DMS153 (cell line): ENCODE measurements around the gene MYO15B.

Experiments used
- DNase-seq: peaks from one replicate; lab custom pipeline; 2025; lab: John Stamatoyannopoulos, UW

Gene MYO15B

DNA sequence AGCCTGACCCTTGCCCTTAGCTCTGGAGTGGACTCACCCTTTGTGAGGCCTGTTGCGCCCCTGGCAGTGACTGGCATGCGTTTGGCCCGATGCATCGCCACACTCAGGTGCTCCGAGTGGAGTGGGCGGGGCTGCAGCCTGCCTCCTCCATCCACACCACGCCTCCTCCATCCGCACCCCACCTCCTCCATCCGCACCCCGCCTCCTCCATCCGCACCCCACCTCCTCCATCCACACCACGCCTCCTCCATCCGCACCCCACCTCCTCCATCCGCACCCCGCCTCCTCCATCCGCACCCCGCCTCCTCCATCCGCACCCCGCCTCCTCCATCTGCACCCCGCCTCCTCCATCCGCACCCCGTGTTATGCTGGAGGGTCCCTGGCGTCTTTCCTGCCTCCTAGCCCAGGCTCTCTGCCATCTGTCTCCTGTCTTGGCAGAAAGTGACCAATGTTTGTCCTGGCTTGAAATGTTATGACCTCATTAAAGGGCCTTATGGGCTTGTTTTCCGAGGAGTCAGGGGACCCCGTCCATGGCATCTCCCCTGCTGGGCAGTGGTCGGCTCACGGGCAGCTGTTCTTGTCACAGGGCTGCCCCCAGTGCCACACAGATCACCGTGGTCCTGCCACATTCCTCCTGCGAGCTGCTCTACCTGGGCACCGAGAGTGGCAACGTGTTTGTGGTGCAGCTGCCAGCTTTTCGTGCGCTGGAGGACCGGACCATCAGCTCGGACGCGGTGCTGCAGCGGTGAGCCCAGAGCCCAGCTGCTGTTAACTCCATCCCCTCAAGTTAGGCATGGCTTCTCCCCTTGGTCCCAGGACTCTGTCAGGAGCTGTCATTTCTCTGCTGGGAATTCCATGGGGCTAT is 28.7 kb upstream of the MYO15B start:
- no peak for DNase-seq

DNA sequence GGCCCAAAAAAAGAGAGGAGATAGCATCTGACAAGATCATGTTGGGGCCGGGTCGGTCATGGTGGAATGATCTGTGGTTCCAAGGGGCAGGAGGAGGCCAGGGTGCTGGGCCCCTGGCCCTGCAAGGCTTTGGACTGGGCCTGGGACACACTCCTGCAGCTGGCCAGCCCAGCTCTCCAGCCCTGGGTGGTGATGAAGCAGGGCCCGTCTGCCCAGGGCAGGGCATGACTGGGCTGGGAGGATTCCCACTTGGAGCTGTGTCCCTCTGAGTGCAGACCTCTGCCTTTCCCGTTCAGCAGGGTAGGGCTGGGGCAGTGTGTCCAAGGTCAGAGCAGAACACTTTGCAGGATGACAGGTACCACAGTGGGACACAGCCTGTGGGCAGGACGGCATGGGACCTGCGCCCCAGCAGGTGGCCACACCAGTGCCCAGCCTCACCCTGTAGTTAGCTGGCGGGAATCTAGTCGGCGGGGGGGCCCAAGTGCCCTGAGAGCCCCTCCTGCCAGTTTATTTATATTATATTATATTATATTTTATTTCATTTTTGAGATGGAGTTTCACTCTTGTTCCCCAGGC is 27.6 kb upstream of the MYO15B start:
- DNase-seq, result no peak

DNA sequence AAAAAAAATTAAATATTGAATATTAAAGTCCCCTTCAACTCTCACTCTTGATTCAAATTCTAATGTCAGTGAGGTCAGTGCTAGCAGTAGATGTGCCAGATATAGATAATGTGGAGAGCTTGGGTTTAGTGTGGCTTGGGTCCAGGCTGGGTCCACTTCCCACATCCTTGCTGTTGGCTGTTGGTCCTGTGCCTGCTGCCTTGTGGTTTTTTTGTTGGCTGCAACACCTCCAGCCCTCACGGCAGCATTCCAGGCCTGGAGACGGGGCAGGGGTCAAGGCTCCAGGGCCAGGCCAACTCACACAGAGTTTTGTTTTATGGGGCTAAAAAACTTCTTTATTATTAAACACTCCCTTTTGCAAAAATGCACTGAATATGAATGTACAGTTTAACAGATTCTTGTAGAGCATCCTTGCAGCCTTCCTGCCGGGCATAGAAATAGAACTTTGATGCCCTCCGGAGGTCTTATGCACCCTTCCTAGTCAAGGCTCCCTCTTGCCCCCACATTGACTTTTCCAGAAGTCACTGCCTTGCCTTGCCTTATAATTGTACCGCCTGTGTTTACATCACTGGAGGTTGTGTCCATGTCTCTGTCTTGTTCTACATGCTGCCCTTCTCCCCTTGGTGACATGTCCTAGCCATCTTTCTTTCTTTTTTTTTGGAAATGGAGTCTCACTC is 25.5 kb upstream of the MYO15B start:
- DNase-seq, result no peak

DNA sequence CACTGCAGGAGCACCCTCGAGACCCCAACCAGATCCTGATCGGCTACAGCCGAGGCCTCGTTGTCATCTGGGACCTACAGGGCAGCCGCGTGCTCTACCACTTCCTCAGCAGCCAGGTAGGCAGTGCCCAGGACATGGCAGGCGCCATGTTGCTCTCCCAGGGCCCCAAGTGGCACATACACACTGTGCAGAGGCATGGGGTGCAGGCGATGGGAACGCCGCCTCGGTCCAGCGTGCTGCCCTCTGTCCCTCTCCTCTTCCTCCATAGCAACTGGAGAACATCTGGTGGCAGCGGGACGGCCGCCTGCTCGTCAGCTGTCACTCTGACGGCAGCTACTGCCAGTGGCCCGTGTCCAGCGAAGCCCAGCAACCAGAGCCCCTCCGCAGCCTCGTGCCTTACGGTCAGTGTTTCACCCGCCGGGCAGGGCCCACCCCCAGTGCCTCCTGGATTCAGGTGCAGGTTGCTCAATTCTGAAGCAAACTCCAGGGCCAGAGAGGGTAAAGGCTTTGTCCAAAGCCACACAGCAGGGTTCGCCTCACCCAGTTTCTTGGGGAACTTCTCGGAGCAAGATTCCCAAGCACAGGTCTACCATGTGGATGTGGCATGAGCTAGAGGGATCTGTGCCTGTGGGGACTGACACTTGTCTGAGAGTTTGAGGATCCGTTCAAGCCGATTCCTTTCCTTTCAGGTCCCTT is 24.4 kb upstream of the MYO15B start:
- no peak for DNase-seq

DNA sequence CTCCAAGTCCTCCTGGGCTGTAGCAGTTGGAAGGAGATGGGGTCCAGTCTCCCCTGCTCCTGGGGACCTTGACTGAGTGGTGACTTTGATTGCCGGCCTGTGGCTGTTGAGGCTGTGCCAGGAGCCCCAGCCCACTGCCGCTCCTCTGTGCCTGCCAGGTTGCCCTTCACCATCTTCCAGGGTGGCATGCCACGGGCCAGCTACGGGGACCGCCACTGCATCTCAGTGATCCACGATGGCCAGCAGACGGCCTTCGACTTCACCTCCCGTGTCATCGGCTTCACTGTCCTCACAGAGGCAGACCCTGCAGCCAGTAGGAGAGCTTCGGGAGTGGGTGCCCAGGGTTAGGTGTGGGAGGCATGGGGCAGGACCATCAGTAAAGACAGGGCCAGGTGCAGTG is 23.4 kb upstream of the MYO15B start:
- no peak for DNase-seq

DNA sequence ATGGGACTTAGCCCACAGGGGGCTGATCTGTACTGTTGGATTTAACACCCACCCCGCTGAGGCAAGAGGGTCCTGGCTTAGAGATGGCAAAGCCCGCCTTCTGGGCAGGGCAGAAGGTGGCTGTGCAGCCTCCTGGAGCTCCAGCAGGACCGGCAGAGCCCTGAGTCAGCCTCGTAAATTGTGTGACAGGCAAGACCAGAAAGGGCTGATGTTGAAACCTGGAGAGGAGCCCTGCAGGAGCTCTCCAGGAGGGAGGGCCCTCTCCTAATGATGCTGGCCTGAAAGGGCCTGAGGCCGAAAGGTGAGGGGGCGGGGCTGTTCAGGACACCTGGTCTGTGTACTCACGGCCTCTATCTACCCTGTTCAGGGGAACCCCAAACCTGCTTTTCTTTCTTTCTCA is 22.5 kb upstream of the MYO15B start:
- DNase-seq, result no peak

DNA sequence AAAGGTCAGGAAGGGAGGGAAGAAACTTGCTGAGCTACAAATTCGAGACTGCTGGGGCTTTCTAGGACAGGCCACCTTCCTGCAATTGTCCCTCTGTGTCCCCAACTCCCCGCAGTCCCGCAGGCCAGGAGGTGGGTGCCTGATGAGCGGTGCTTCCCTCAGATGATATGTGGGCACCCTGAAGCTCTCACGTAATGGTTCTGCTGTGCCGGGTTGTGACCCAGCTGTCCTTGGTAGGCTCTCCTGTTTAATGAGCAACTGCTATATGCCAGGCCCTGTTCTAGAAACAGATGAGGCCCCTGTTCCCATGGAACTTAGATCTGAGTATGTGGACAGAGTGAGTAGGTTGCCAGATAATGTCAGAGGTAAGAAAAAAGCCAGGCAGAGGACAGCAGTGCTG is 22.0 kb upstream of the MYO15B start:
- DNase-seq, result no peak

DNA sequence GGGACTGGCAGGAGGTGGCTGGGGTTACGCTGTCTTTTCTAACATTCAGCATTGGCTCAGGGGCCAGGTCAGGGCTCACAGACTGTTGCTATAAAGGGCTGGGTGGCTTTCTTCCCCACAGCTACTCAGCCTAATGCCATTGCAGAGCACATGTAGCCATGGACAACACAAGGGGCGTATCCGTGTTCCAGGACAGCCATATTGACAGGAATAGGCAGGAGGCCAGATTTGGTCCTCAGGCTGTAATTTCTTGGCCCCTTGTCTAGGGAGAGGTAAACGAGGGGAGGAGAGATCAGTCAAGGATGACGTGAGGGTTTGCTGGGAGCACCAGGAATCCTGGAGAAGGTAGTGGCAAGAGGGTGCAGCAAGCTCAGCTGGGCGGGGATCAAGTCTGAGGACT is 21.2 kb upstream of the MYO15B start:
- no peak for DNase-seq

DNA sequence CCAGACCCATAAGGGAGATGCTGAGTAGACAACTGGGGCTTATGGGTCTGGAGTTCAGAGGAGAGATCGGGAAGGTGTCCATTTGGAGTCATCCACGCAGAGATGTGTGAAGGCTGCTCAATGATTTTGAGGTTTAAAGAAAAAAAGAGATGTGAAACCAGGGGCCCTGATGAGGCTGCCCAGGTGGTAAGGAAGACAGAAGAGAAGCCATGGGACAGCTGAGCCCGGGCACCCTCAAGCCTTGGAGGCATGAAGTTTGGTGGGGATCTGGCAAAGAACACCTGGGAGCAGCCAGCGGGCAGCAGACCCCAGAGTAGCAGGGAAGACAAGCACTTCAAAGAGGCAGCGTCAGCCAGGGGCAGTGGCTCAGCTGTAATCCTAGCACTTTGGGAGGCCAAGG is 20.8 kb upstream of the MYO15B start:
- DNase-seq, result no peak

DNA sequence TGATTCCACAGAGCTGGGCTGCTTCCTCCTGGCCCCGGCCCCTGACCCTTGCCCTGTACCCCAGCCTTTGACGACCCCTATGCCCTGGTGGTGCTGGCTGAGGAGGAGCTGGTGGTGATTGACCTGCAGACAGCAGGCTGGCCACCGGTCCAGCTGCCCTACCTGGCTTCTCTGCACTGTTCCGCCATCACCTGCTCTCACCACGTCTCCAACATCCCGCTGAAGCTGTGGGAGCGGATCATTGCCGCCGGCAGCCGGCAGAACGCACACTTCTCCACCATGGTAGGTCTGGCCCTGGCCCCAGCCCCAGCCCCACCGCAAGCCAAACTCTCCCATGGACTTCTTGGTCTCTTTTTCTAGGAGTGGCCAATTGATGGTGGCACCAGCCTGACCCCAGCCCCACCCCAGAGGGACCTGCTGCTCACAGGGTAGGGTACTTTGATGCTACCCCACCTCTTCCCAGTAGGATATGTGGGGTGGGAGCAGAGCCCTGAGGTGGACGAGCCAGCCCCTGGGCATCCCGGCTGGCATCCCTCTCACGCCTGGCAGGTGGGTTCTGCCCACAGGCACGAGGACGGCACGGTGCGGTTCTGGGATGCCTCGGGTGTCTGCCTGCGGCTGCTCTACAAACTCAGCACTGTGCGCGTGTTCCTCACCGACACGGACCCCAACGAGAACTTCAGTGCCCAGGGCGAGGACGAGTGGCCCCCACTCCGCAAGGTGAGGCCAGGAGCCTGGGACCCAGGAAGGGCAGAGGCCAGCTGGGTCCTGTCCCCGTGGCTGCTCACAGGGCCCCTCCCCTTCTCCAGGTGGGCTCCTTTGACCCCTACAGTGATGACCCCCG is 19.0 kb upstream of the MYO15B start:
- no peak for DNase-seq

DNA sequence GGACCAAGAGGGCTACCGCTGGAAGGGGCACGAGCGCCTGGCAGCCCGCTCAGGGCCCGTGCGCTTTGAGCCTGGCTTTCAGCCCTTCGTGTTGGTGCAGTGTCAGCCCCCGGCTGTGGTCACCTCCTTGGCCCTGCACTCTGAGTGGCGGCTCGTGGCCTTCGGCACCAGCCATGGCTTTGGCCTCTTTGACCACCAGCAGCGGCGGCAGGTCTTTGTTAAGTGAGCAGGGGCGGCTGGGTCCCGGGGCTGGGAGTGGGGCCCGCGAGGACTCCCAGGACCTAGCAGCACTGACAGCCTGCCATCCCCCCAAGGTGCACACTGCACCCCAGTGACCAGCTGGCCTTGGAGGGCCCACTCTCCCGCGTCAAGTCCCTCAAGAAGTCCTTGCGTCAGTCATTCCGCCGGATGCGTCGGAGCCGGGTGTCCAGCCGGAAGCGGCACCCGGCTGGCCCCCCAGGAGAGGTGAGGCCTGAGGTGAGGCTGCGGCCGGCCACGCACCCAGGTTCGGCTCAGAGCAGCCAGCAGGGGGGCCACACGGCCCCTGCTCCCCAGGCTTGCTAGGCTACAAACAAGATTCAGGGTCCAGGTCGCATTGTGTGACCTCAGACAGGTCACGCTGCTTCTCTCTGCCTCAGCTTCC is 17.4 kb upstream of the MYO15B start:
- no peak for DNase-seq

DNA sequence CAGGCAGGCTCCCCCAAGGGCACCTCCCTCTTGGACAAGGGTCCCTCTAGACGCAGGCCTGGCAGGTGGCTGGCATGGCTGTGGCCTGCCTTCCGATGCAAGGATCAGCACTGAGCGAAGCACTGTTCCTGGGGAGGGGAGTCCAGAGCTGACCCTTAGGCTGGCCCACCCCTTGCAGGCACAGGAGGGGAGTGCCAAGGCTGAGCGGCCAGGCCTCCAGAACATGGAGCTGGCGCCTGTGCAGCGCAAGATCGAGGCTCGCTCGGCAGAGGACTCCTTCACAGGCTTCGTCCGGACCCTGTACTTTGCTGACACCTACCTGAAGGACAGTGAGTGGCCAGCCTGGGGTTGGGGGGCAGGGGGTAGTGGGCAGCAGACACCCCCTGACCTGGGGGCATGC is 16.8 kb upstream of the MYO15B start:
- no peak for DNase-seq

DNA sequence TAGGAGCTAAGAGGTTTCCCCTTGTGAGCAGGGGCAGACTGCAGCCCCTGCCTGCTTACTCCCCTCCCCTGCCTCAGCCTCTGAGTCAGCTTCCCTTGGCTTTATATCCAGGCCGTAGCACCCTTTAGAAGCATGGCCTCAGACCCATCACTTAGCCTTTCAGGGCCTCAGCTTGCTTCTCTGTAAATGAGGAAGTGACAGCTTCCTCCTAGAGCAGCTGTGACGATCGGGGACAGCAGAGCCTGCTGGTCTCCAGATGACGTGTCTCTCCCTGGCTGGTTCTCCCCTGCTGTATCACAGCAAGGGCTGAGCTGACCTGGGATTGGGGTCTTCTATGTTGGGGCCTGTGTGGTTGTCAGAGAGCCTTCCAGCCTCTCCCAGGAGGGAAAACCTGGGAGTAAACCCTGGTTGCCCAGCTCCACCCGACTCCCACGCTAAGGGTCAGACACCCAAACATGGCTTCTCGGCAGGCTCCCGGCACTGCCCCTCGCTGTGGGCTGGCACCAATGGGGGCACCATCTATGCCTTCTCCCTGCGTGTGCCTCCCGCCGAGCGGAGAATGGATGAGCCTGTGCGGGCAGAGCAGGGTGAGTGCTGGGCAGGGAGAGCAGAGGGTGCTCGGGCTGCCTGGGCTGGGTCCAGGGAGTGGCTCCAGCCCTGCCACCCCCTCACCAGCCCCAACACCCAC is 16.3 kb upstream of the MYO15B start:
- DNase-seq, result no peak

DNA sequence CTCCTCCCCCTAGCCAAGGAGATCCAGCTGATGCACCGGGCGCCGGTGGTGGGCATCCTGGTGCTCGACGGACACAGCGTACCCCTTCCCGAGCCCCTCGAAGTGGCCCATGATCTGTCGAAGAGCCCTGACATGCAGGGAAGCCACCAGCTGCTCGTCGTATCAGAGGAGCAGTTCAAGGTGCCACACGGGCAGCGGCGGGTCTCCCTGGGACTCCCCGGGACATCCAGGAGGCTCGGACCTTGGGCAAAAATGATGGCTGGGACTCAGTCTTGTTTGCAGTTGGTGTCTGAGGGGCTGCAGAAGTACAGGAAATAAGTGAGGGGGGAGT is 15.8 kb upstream of the MYO15B start:
- DNase-seq, result no peak

DNA sequence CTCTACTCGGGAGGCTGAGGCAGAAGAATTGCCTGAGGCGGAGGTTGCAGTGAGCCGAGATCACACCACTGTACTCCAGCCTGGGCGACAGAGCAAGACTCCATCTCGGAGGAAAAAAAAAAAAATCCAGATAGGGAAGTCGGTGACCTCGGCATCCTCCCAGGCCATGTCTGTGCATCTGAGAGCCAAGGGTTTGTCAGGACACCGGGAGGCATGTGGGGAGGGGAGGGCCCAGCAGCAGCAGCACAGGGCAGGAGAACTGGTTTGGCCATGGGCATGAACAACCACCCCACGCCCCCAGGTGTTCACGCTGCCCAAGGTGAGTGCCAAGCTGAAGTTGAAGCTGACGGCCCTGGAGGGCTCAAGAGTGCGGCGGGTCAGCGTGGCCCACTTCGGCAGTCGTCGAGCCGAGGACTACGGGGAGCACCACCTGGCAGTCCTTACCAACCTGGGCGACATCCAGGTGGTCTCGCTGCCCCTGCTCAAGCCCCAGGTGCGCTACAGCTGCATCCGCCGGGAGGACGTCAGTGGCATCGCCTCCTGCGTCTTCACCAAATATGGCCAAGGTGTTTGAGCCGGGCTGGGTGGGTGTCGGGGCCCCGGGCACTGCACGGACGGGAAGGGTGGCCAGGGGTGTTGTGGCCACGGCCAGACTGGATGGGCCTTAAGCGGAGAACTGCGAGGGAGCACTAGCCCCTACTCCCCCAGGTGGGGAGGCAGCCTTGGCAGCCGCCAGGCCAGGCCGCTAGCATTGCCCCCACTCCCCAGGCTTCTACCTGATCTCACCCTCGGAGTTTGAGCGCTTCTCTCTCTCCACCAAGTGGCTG is 14.7 kb upstream of the MYO15B start:
- DNase-seq, result no peak

DNA sequence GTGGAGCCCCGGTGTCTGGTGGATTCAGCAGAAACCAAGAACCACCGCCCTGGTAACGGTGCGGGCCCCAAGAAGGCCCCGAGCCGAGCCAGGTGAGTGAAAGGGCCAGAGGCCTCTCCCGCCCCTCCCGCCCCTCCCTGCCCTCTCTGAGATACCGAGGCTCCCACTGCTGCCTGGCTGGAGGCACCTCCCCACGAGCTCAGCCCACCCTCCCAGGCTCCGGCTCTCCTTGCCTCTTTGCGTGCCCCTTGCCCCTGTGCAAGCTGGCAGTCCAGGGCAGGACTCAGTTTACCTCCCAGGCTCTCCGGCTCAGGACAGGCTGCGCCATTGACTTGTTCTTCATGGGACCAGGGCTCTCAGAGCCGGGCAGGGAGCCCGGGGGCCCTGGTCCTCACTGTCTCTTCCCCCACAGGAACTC is 14.1 kb upstream of the MYO15B start:
- no peak for DNase-seq

DNA sequence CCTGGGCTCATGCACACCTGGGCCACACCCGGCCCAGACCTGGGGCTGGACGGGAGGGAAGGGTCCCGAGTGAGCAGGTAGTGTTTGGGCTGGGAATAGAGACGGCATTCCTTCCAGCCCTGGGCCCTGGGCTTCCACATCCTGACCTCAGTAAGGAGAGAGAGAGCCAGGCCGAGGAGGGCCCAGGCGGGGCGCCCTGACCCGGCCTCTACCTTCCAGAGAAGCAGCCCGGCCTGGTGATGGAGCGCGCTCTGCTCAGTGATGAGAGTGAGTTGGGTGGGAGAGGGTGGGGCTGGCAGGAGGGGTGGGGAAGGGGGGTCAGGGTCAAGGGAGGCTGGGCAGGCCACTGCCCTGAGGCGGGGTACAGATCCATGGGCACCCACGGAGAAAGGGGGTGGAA is 13.6 kb upstream of the MYO15B start:
- DNase-seq, result no peak

DNA sequence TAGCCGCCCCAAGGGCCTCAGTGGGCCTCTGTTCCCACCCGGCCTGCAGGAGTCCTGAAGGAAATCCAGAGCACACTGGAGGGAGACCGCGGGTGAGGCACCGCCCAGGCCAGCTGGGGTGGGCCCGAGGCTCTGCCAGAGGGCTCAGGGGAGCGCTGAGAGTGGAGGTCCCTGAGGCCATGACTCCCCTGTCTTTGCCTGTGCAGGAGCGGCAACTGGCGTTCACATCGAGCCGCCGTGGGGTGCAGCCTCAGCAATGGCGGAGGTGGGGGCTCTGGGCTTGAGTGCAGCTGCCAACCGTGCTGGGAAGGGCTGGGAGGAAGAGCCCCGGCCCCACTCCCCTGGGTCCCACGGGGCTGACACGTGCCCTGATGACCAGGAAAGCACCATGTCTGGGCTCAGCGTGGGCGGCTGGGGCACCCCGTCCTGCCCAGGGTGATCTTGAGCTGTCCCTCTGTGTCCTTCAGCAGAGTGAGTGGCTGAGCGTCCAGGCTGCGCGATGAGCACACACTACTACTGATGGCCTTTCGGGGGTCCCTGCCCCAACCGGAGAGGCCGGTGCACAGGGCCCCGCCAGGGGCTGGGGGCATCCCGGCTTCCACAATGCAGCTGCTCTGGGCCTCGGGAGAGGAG is 13.1 kb upstream of the MYO15B start:
- no peak for DNase-seq

DNA sequence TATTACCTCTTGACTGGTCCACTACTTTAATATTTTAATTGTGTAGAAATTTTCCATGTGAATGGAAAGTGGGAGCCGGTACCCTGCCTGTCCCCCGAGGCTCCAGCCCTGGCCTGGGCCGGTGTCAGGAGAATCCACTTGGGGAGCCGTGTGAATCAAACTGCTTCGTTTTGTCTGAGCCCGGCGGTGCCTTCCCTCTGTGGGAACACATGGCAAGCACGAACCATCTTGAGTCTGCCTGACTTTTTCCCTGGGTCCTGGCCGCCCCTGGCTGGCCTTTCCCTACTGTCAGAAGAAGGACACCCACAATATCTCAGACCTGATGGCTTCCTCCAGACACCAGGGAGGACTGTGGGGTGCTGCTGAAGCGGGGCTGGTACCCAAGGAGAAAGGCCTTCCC is 12.4 kb upstream of the MYO15B start:
- no peak for DNase-seq
